Hepatocyte (in vitro differentiated cells): Measurements from ENCODE around the gene FGF12.

Source experiments
- CTCF ChIP-seq: fragments of 200-600 bp; sonication (generic); IDR thresholded peaks from 2 replicates; pipeline ENCODE4 v1.5.1; 2016; ENCODE audit warnings: antibody characterized with exemption, mild to moderate bottlenecking; ENCODE audit not compliant: poor library complexity
- EZH2 ChIP-seq: fragments of 200-600 bp; sonication (generic); IDR thresholded peaks from 2 replicates; pipeline ENCODE4 v1.6.1; 2016; ENCODE audit warnings: antibody characterized with exemption, mild to moderate bottlenecking, borderline replicate concordance

- TF ChIP-seq CTCF (no peak), EZH2 (no peak)
Observed at GRCh38 chr3:192409201-192409837, 318.0 kb downstream of the FGF12 start.
